Central memory CD4-positive, alpha-beta T cell (primary cell): ENCODE results near the gene POU4F2.
"Not testable (repeated sequence)": the region's sequence is repeated elsewhere in the genome, so short reads cannot be mapped to it uniquely, and the experiment has no call there.

Experiments used
- DNase-seq: peaks from one replicate; pipeline ENCODE4 v3.0.0; 2022

POU4F2 gene

GRCh38 chr4:146655521-146655856 lies 16.8 kb downstream of the POU4F2 start:
- DNase-seq = no peak

GRCh38 chr4:146661367-146661766 lies 22.7 kb downstream of the POU4F2 start:
- no peak for DNase-seq

GRCh38 chr4:146663968-146664311 lies 25.2 kb downstream of the POU4F2 start:
- DNase-seq = not testable (repeated sequence)

- DNase-seq = no peak
Observed at GRCh38 chr4:146674829-146675570, 36.3 kb downstream of the POU4F2 start.
